Esophagus muscularis mucosa (tissue), 3 donors: Measurements from ENCODE around the gene COX4I1.

ENCODE experiments used
- CTCF ChIP-seq, 3 experiments: fragments of 200-600 bp in 2 of 3; fragments of 450-650 bp in 1 of 3; sonication (generic) in 2 of 3; IDR thresholded peaks; one replicate each; pipeline ENCODE4 v1.5.1; 2017 to 2019; ENCODE audit warnings: antibody characterized with exemption in 3 of 3, mild to moderate bottlenecking in 2 of 3, moderate library complexity in 1 of 3
- POLR2A ChIP-seq: fragments of 450-650 bp; IDR thresholded peaks from one replicate; pipeline ENCODE4 v1.6.1; 2017; ENCODE audit warnings: antibody characterized with exemption, moderate library complexity, mild to moderate bottlenecking, low read depth

- TF ChIP-seq CTCF (IDR thresholded peaks at IDR 0.05) (no peak), POLR2A (no peak)
Observed at GRCh38 chr16:85835227-85835751, 35.8 kb downstream of the COX4I1 start.
